GM18526 (cell line): Measurements from ENCODE around the gene GRIA4.

ENCODE experiments used
- POLR2A ChIP-seq: IDR thresholded peaks from 3 replicates; pipeline ENCODE4 v1.6.1; 2011; ENCODE audit not compliant: insufficient read length; ENCODE audit errors: extremely low read depth

The GRIA4 gene

GRCh38 chr11:105907319-105907718 is 297.4 kb downstream of the GRIA4 start:
- TF ChIP-seq POLR2A = no peak

- TF ChIP-seq POLR2A = no peak
These were observed 300.3 kb downstream of the GRIA4 start for GRCh38 chr11:105910095-105910715.

GRCh38 chr11:105911454-105911853 is 301.6 kb downstream of the GRIA4 start:
- TF ChIP-seq POLR2A = no peak

GRCh38 chr11:105912666-105913065 is 302.8 kb downstream of the GRIA4 start:
- TF ChIP-seq POLR2A = no peak

- TF ChIP-seq POLR2A = no peak
These were observed 305.1 kb downstream of the GRIA4 start for GRCh38 chr11:105915021-105915420.

GRCh38 chr11:105918039-105918438 is 308.2 kb downstream of the GRIA4 start:
- no peak for TF ChIP-seq POLR2A

GRCh38 chr11:105918600-105918999 is 308.7 kb downstream of the GRIA4 start:
- no peak for TF ChIP-seq POLR2A

GRCh38 chr11:105923252-105923651 is 313.4 kb downstream of the GRIA4 start:
- no peak for TF ChIP-seq POLR2A

- no peak for TF ChIP-seq POLR2A
These were observed 313.9 kb downstream of the GRIA4 start for GRCh38 chr11:105923807-105924206.

- TF ChIP-seq POLR2A = no peak
These were observed 319.4 kb downstream of the GRIA4 start for GRCh38 chr11:105929084-105929955.

GRCh38 chr11:105933695-105934094 is 323.8 kb downstream of the GRIA4 start:
- TF ChIP-seq POLR2A = no peak

- no peak for TF ChIP-seq POLR2A
These were observed 325.9 kb downstream of the GRIA4 start for GRCh38 chr11:105935791-105936190.

GRCh38 chr11:105937331-105937730 is 327.5 kb downstream of the GRIA4 start:
- no peak for TF ChIP-seq POLR2A

GRCh38 chr11:105937738-105938137 is 327.9 kb downstream of the GRIA4 start:
- TF ChIP-seq POLR2A = no peak

GRCh38 chr11:105942921-105943320 is 333.0 kb downstream of the GRIA4 start:
- TF ChIP-seq POLR2A = no peak

GRCh38 chr11:105948918-105949590 is 339.2 kb downstream of the GRIA4 start:
- no peak for TF ChIP-seq POLR2A

- no peak for TF ChIP-seq POLR2A
These were observed 344.0 kb downstream of the GRIA4 start for GRCh38 chr11:105953886-105954285.
